Hematopoietic multipotent progenitor cell treated with erythropoietin and hydrocortisone succinate and interleukin-3 and kit ligand, for 4 days (in vitro differentiated cells): ENCODE results near the gene HOXC12.

Experiments
- DNase-seq: peaks from one replicate; pipeline ENCODE4 v3.0.0-alpha.2; 2015

Gene HOXC12

GRCh38 chr12:53998110-53998899 is 43.6 kb downstream of the HOXC12 start:
- no peak for DNase-seq

- DNase-seq, result no peak
These were observed 44.2 kb downstream of the HOXC12 start for GRCh38 chr12:53998900-53999236.

GRCh38 chr12:53999559-54000115 is 44.9 kb downstream of the HOXC12 start:
- DNase-seq, result no peak

- no peak for DNase-seq
These were observed 45.7 kb downstream of the HOXC12 start, which contains the start of gene HOXC9 for GRCh38 chr12:54000116-54001114. TSS of gene HOXC9 (plus strand) at chr12:54000161. CDS start at chr12:54000189, 28 bp downstream.

GRCh38 chr12:54001283-54002187 is 46.8 kb downstream of the HOXC12 start:
- no peak for DNase-seq

- DNase-seq, result no peak
These were observed 47.7 kb downstream of the HOXC12 start for GRCh38 chr12:54002278-54002914.

GRCh38 chr12:54002915-54003389 is 48.2 kb downstream of the HOXC12 start:
- no peak for DNase-seq

- no peak for DNase-seq
These were observed 48.9 kb downstream of the HOXC12 start for GRCh38 chr12:54003625-54004024.

- no peak for DNase-seq
These were observed 49.5 kb downstream of the HOXC12 start for GRCh38 chr12:54004063-54004840.

GRCh38 chr12:54004841-54005530 is 50.3 kb downstream of the HOXC12 start:
- no peak for DNase-seq

- DNase-seq, result no peak
These were observed 50.8 kb downstream of the HOXC12 start for GRCh38 chr12:54005531-54005852.

GRCh38 chr12:54005853-54006558 is 51.3 kb downstream of the HOXC12 start:
- peak; percentile 87 for DNase-seq

GRCh38 chr12:54006559-54007220 is 52.0 kb downstream of the HOXC12 start:
- DNase-seq, result no peak

- no peak for DNase-seq
These were observed 53.0 kb downstream of the HOXC12 start for GRCh38 chr12:54007538-54008259.

GRCh38 chr12:54008260-54008552 is 53.5 kb downstream of the HOXC12 start:
- DNase-seq, result no peak
